GM19455 (cell line): ENCODE results near the gene SYNJ2.
A peak's percentile ranks its signal among the peaks of the same experiment; 100 is the strongest.

Source experiments
- ATAC-seq: cut with Tn5 transposase; IDR thresholded peaks from one replicate; pipeline ENCODE4 v1.9.1; 2021; ENCODE audit not compliant: unreplicated experiment

Gene SYNJ2

DNA sequence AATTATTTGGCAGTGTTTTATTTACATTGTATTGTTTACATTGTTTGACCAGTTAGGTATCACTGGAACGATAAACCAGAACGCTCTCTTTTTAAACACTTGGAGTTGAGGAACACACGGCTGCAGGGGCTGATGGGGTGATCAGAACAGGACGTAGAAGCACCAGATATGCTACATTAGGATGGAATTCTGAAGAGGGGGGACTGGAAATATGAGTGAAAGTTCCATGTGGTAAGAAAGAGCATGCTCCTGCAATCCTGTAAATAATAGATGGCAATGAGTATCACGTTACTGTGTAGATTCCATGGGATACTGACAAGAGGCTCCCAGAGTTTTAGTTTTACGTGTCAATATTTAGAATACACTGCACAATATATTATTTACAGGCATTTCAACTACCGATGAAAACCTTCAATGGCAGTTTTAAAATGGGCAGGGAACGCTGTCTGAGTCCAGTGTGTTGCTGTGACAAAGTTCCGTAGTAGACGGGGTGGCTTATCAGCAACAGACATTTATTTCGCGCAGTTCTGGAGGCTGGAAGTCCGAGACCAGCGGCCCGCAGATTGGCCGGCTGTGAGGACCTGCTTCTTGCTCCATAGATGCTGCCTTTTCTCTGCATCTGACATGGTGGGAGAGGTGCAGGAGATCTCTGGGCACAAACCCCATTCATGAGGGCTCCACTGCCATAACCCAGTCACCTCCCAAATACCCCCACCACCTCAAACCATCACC is 43.1 kb downstream of the SYNJ2 start:
- ATAC-seq, result no peak

DNA sequence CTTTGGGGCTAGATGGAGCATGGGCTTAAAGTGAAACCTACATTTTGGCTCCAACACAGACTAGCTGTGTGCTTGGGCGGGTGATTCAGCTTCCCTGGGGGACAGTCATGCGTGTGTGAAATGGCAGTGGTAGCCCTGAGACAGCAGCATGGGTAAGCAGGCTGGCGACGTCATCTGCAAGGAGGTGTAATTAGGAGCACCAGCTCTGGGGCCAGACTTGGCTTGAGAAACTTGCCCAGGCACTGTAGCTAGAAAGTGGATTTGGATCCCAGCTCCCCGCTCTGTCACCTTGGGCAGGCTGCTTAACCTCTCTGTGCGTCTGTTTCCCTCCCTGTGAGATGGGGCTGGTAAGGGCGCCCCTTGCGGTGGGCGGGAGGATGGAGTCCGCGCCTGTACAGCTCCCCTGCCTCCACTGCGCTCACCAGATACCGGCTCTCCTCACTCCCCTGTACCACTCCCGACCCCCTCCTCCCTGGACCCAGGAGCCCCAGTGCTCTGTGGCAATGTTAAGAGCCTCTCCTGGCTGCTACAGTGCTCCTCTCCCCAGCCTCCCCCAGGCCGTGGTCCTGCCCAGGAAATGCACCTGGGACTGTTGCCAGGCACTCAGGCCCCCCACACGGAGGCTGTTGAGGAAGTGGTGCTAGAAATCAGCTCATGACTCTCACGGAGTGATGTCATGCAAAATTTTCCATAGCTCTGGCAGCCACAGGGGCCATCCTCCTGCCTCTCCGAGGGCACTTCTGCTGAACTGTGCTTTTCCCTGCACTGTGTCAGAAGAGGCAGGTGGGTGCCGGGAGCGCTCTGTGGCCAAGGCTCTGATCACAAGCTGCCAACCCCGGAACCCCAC is 44.6 kb downstream of the SYNJ2 start:
- peak; percentile 74 for ATAC-seq

DNA sequence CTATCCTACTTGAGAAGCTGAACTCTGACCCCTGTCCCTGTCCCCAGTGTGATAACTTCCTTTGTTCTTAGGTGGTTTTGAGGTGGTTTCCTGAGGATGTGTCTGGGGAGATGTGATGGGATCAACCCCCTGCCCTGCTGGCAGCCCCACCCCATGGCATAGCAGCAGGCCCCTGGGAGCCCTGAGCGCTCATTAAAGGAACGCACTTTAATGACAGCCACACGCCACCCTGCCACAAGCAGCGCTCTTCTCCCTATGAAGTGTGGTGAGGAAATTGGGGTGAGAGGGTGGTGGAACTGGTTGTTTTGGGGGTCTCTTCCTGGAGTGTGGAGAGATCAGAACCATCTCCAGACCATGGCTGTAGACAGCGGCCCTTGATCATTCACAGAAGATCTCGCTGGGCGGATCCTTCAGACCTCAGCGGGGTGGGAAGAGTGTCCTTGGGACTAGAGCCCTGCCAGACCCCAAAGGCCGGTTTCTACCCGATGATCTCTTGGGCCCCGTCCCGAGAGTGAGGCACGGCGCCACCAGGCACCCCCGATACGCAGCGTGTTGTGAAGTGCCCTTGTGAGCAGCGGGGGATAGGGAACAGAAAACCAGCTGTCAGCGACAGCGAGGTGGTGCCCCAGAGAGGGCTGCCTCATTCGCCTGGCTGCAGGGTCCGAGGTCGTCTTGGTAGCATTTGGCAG is 45.4 kb downstream of the SYNJ2 start:
- ATAC-seq, result no peak

DNA sequence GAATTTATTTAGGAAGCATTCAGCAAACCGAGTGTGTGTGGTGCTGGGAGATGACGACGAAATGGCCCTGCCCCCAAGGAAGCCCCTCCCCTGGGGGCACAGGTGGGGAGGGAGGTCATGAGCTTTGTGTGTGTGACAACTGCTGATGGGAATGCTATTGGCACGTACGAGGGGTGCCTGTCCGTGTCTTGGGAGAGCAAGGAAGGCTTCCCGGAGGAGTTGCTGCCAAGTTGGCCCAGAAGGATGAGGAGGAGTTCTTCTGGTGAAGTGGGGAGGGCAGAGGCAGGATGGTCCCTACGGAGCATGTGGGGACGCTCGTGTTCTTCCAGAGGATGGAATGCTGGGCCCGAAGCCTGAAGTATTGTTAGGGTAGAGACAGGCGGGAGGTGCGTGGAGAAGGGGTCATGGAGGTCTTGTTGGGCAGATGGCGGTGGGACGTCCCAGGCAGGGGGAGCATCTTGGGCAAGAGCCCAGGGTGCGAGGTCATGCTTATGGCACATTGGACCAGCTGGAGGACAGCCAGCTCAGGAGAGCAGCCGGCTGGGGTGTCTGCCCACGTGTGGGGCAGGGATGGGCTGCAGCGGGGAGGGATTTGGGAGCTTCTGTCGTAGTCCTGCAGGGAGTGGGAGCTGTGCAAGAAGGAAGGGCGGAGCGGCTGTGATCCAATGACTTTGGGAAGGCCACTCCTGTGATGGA is 46.1 kb downstream of the SYNJ2 start:
- ATAC-seq, result no peak

DNA sequence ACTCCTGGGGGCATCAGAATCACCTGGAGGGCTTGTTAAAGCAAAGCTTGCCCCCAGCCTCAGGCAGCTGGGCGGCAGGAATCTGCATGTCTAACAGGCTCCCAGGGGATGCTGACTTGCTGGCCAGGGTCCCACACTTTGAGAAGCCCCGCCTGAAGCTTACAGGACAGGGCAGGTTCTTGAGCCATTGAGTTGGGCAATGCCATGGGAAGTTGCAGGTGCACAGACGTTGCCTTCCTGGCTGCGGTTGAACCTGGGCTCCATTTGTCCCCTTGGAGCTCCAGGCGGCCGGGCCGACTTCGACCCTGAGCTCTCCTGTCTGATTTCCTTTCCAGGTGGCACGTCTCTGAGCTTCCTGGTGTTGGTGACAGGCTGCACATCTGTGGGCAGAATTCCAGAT is 46.8 kb downstream of the SYNJ2 start:
- ATAC-seq, result no peak

DNA sequence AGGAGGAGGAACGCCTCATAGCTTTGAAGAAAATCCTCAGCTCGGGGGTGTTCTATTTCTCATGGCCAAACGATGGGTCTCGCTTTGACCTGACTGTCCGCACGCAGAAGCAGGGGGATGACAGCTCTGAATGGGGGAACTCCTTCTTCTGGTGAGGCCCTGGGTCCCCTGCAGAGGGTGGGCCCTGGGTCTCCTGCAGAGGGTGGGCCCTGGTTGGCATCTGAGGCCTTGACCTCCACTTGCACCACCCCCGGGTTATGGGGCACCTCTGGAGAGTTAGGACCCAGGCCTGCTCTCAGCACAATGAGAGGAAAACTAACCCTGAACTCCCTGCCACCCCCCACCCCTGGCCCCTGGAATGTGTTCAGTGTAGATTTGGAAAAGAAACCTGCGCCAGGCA is 47.2 kb downstream of the SYNJ2 start:
- no peak for ATAC-seq

DNA sequence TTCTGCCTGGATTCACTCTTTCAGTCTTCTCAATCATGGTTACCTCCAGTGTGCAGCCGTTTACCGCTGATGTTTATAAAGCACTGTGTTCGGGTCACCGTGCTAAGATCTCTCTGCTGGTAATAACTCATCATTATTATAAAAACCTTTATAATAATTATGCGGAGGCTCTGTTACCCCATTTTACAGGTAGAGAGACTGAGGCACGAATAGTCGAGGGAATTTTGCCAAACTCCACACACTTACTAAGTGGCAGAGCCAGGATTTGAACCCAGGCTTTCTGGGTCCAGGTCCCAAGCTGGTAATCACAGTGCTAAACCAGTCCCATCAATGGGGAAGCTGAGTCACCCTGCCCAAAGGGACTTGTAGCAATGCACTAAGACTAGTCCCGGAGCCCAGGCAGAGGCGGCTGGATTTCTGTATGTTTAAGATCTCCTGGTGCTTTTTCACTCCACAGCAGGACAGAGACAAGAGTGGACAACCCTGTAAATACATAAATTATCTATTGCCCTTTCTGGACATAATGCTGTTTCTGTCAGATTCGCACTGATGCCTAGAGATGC is 48.1 kb downstream of the SYNJ2 start:
- no peak for ATAC-seq

DNA sequence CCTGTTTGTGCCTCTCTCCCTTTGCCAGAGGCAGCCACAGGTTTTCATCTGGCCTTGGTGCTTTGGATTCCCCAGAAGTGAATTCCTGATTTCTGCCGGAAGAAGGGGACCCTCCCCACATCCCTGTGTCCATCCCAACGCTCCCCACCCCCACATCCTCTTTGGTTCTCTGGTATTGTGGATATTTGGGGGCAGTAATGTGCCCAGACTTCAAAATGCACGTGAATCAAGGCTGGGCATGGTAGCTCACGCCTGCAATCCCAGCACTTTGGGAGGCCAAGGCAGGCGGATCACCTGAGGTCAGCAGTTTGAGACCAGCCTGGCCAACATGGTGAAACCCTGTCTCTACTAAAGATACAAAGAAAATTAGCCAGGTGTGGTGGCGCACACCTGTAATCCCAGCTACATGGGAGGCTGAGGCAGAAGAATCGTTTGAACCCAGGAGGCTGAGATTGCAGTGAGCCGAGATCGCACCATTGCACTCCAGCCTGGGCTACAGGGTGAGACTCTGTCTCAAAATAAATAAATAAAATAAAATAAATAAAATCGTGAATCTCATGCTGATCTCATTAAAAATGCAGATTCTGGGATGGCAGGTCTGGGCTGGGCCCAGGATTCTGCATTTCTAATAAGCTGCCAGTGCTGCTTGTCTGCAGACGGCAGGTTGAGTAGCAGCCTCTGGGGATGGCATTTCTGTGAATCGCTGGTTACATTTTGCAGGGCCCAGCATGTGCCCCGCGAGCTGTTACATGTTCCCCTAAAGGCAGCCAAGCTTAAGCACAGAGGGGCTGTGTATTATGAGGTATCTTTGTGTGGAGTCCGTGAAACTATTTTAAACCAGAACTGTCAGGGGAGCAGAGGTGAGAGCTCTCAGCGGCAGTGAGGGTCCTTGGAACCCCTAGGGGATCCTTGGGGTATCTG is 49.0 kb downstream of the SYNJ2 start:
- ATAC-seq, result no peak

DNA sequence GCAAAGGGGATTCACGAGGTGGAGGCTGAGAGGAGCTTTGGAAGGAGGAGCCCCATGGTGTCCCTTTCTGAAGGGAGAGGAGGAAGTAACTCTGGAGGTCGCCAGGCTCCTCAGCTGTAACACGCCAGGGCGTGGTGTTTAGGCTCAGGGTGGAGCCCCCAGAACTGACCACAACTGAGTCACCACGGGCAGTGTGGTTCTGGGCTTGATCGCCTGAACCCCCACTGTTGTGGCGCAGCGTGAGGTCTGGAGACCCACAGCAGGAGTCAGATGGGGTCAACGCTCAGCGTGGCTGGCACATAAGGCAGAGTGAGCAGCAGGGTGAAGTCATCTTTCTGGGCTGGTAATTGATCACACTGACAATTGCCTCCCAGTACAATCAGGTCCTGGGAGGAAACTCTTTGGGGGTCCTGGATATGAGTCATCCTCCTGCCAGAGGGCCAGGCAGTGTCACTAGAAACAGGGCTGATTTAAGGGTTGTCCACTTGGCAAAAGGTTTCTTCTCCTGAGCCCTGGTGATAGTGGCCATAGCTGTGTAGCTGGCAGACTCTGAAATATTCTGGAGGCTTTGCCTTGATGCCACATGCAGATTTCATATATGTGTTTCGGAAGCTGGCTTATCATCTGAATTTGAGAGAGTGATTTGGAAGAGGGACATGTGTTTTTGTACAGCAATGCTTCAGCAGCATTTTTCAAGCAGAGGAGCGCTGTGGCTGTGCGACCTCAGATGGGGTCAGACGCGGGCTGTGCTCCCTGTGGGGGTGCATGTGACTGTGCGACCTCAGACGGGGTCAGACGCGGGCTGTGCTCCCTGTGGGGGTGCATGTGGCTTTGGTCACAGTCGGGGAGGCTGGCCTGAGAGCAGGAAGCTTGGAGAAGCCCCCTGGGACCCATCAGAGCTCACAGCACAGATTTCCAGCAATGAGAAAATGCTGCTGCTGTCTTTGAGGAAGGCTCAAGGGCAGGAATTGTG is 50.0 kb downstream of the SYNJ2 start:
- no peak for ATAC-seq

DNA sequence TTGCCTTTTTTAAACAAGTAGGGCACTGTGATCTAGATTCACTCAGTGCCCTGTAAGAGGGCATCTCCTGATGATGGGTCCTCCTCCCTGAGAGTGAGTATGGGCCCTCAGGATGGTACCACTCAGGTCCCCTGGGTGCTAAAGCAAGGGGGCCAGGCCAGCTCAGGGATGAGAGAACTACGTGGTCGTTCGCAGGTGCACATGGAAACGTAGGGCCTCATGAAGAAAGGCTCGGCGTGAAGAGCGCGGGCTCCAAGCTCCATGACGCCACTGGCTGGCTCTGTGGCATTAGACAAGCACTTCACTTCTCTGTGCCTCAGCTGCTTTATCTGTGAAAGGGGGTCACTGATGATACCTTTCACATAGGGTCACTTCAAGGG is 50.7 kb downstream of the SYNJ2 start:
- ATAC-seq, result no peak

DNA sequence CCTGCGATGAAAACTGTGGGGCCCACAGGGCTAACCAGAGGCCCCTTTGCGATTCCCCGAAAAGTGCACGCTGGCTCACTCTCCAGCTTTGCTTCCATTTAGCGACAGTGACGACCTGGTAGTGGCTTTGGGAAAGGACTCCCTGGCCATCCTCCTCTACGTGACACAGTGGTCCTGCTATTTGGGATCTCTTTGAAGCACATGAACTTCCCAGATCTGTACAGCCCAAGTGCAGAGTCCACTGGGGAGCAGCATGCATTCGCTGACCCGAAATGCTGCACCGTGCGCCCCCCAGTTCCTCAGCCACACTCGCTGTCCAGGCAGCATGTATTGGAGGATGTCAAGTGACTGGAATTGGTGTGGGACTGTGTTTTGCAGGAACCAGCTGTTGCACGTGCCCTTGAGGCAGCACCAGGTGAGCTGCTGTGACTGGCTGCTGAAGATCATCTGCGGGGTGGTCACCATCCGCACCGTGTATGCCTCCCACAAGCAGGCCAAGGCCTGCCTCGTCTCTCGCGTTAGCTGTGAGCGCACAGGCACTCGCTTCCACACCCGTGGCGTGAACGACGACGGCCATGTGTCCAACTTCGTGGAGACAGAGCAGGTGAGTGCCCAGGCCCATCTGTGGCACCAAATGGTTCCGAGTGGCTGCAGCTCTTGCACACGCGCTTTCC is 51.6 kb downstream of the SYNJ2 start:
- ATAC-seq, result no peak

DNA sequence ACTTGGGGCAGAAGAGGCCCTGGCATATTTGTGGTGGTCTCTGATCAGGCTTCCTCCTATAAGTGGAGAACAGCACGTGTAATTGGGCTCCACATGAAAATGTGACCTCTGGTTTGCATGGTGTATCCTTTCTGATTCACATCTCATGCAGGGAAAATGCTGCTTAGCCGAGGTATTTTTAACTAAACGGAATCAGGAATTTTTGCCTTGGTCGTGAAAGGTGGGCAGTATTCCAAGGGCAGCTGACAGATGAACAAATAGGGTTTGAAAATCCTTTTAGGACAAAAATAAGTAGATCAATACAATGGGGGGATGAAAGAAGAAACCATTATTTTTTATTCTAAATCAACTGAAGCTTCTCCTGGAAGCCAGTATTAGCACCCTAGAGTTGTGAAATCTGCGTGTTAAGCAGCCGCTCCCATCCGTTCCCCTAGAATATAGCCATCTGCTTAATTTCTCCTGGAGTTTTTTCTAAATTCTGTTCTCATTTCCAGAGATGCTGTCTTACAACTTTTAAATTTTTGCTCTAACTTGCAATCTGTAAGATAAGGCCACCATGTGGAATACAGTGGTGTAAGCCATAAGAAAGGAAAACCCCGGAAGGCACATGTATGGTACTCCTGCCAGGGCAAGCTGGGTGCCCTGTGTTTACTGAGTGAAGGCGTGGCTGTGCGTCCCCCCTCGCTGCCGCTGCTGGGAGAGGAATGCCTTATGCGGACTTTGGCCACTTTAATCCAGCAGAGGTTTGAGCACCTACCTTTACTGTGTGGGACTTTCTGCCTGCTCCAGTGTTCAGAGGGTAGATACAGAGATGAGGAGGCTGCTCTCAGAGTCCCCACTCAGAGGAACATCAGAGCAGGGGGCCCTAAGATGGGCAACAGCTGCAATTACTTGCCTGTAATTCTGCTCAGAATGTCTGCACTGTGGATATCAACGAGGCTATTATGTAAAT is 52.4 kb downstream of the SYNJ2 start:
- ATAC-seq, result no peak

DNA sequence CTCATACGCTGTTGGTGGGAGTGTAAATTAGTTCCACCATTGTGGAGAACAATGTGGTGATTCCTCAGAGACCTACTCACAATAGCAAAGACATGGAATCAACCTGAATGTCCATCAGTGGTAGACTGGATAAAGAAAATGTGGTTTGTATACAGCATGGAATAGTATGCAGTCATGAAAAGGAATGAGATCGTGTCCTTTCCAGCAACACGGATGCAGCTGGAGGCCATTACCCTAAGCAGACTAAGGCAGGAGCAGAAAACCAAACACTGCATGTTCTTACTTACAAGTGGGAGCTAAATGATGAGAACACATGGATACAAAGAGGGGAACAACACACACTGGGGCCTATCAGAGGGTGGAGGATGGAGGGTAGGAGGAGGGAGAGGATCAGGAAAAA is 54.6 kb downstream of the SYNJ2 start:
- no peak for ATAC-seq

DNA sequence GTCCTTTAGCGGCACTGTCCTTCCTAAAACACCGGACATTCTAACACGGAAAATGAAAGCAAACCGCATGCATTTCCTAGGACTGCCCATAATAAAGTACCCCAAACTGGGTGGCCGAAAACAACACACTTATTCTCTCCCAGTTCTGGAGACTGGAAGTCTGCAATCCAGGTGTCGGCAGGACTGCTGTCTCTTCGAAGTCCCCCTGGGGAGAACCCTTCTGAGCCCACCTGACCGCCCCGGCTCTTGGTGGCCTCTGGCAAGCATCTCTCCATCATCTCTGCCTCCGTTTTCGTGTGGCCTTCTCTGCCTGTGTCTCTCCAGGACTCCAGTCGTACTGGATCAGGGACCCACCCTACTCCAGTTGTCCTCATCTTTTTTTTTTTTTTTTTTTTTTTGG is 55.4 kb downstream of the SYNJ2 start:
- no peak for ATAC-seq

DNA sequence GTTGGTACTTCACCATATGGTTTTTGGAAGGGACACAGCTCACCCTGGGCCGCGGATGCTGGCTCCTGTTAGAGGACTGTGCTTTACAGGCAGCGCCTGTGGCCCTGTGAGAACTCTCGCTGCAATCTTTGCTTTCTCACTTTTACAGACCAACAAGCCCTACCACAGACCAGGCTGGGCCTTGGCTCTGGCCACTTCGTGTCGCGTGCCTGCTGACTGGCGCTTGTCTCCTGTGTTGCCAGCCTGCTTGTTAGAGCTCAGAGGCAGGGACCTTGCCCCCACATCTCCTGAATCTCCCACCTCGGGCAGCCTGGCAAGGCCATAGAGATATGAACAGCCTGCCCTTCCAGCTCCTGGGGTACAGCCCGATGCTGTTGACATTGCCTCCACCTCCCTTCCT is 56.1 kb downstream of the SYNJ2 start:
- ATAC-seq, result no peak

DNA sequence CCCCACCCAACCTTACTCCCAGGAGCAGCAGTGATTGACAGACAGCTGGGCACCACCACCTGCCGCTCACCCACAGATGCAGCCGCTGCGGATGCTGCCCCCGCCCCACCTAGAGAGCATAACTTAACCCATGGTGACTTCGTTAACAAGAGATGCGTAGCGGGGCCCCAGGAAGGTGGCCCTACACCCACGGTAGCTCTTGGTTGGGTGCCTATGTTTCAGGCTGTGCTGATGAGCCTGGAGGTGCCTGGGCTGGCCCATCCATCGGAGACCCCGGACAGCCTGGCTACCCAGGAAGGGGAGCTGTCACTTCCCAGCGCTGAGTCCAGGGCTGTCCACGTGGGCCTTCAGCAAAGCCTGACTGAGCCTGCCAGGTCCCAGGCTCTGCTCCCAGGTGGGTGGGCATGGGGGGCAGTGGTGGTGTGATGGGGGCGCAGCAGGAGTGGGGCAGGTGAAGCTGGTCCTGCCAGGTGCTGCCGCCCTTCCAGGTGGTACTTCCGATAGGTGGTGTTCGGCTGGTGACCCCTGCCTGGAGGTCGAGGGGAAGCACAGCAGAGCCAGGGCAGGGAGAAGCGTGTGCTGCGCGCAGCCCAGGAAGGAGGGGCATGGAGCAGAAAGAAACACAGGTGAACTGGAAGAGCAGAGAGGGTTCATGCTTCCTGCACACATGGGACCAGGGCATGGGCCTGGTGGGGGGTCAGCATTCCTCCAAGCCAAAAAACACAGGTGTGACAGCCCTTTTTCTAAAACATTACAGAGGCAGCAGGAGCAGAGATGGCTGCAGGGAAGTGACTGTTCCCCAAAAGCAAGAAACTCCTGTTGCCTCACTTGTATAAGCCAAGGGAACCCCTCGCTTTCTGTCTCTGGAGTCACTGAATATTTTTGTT is 56.9 kb downstream of the SYNJ2 start:
- no peak for ATAC-seq
